Neural progenitor cell (in vitro differentiated cells): Measurements from ENCODE around the gene PLAC1. TPM values are rescaled to one million over a fixed set of nuclear protein-coding genes. Genes with fewer than 3 reads are reported as not detected.

Source experiments
- DNase-seq: peaks from one replicate; pipeline ENCODE4 v3.0.0-alpha.2; 2016; ENCODE audit warnings: low spot score
- H2AFZ ChIP-seq: fragments of 200-600 bp; sonication (generic); replicated peaks from 2 replicates; pipeline ENCODE4 v1.6.1; 2016; ENCODE audit warnings: antibody characterized with exemption
- H3F3A ChIP-seq: fragments of 200-600 bp; sonication (generic); 2 replicates; pipeline ENCODE4 v1.6.1; 2016; ENCODE audit warnings: antibody characterized with exemption, low read depth
- H3K27ac ChIP-seq: fragments of 200-600 bp; sonication (generic); 2 replicates; pipeline ENCODE4 v1.5.1; 2016; ENCODE audit warnings: mild to moderate bottlenecking
- H3K27me3 ChIP-seq: fragments of 200-600 bp; sonication (generic); 2 replicates; pipeline ENCODE4 v1.6.1; 2016; ENCODE audit warnings: mild to moderate bottlenecking, moderate library complexity
- H3K36me3 ChIP-seq: fragments of 200-600 bp; sonication (generic); 2 replicates; pipeline ENCODE4 v1.5.1; 2016
- H3K4me1 ChIP-seq: fragments of 200-600 bp; sonication (generic); 2 replicates; pipeline ENCODE4 v1.6.1; 2016; ENCODE audit warnings: mixed run types
- H3K4me2 ChIP-seq: fragments of 200-600 bp; sonication (generic); 2 replicates; pipeline ENCODE4 v1.6.1; 2016
- H3K4me3 ChIP-seq: fragments of 200-600 bp; sonication (generic); 2 replicates; pipeline ENCODE4 v1.5.1; 2016
- H3K79me2 ChIP-seq: fragments of 200-600 bp; sonication (generic); 2 replicates; pipeline ENCODE4 v1.6.1; 2016; ENCODE audit warnings: low read depth
- H3K9ac ChIP-seq: fragments of 200-600 bp; sonication (generic); 2 replicates; pipeline ENCODE4 v1.6.1; 2016
- H3K9me3 ChIP-seq: fragments of 200-600 bp; sonication (generic); 2 replicates; pipeline ENCODE4 v1.5.1; 2016; ENCODE audit warnings: low read depth
- H4K20me1 ChIP-seq: fragments of 200-600 bp; sonication (generic); 2 replicates; pipeline ENCODE4 v1.6.1; 2016; ENCODE audit warnings: low read depth
- H3K27ac Mint-ChIP-seq: 3 replicates; pipeline ENCODE4 v1.8.0; 2021; ENCODE audit warnings: mixed read lengths
- H3K27me3 Mint-ChIP-seq: 2 replicates; pipeline ENCODE4 v1.8.0; 2022; ENCODE audit warnings: low read depth, mild to moderate bottlenecking, inconsistent platforms, moderate library complexity, mixed read lengths; ENCODE audit not compliant: insufficient read depth
- H3K36me3 Mint-ChIP-seq: 3 replicates; pipeline ENCODE4 v1.8.0; 2021; ENCODE audit warnings: mixed read lengths
- H3K4me1 Mint-ChIP-seq: 3 replicates; pipeline ENCODE4 v1.8.0; 2021; ENCODE audit warnings: mixed read lengths
- H3K4me3 Mint-ChIP-seq: 3 replicates; pipeline ENCODE4 v1.8.0; 2021; ENCODE audit warnings: mild to moderate bottlenecking, moderate library complexity, mixed read lengths
- H3K9me3 Mint-ChIP-seq: 3 replicates; pipeline ENCODE4 v1.8.0; 2020; ENCODE audit warnings: mixed read lengths
- CTCF ChIP-seq: fragments of 200-600 bp; sonication (generic); IDR thresholded peaks from 2 replicates; pipeline ENCODE4 v1.5.1; 2017; ENCODE audit warnings: antibody characterized with exemption, mild to moderate bottlenecking
- EZH2 ChIP-seq: fragments of 200-600 bp; sonication (generic); IDR thresholded peaks from 2 replicates; pipeline ENCODE4 v1.6.1; 2017; ENCODE audit warnings: antibody characterized with exemption, mild to moderate bottlenecking, moderate library complexity
- EZH2phosphoT487 ChIP-seq: fragments of 200-600 bp; sonication (generic); IDR thresholded peaks from 2 replicates; pipeline ENCODE4 v1.6.1; 2017; ENCODE audit warnings: antibody characterized with exemption
- total RNA-seq: library from RNA; depleted of rRNA; stranded (reverse); fragments of >200 nt; gene quantifications from 2 replicates; pipeline ENCODE4 v1.2.3, GENCODE V29; 2015; ENCODE audit warnings: low replicate concordance

The PLAC1 gene
- total RNA-seq, 1 donor from 2014 or later = not detected

- Histone ChIP-seq H2AFZ (no peak overlapping the region), H3K4me3 (no peak overlapping the region), H3K27ac (no peak overlapping the region), H3K9me3 (peaks cover 6% of the 10 kb centered on the region), H3K4me2 (no peak overlapping the region), H3K9ac (no peak overlapping the region), H3K79me2 (no peaks in the 10 kb centered on the region), H4K20me1 (no peaks in the 10 kb centered on the region), H3K36me3 (no peaks in the 10 kb centered on the region), H3K4me1 (no peaks in the 10 kb centered on the region), H3F3A (no peaks in the 10 kb centered on the region), H3K27me3 (no peaks in the 10 kb centered on the region)
- TF ChIP-seq CTCF (no peak), EZH2 (no peak), EZH2phosphoT487 (no peak)
- Mint-ChIP-seq H3K4me3 (no peak overlapping the region), H3K4me1 (no peaks in the 10 kb centered on the region), H3K27ac (no peak overlapping the region), H3K9me3 (no peaks in the 10 kb centered on the region), H3K36me3 (no peaks in the 10 kb centered on the region), H3K27me3 (no peaks in the 10 kb centered on the region)
- no peak for DNase-seq
Measured at GRCh38 chrX:134685668-134686067, 27.4 kb upstream of the PLAC1 start.

- Mint-ChIP-seq H3K4me3 (no peak overlapping the region), H3K9me3 (no peaks in the 10 kb centered on the region), H3K36me3 (no peaks in the 10 kb centered on the region), H3K27ac (no peak overlapping the region), H3K27me3 (no peaks in the 10 kb centered on the region), H3K4me1 (no peaks in the 10 kb centered on the region)
- no peaks in the 10 kb centered on the region for H3K27me3 ChIP-seq
- H3F3A ChIP-seq = no peaks in the 10 kb centered on the region
- peaks cover 4% of the 10 kb centered on the region for H3K9me3 ChIP-seq
- no peak overlapping the region for H3K4me2 ChIP-seq
- no peaks in the 10 kb centered on the region for H3K36me3 ChIP-seq
- H3K4me1 ChIP-seq = no peaks in the 10 kb centered on the region
- TF ChIP-seq CTCF = no peak
- no peak for TF ChIP-seq EZH2
- TF ChIP-seq EZH2phosphoT487 = no peak
- no peak overlapping the region for H3K27ac ChIP-seq
- no peak for DNase-seq
- H2AFZ ChIP-seq = no peak overlapping the region
- no peaks in the 10 kb centered on the region for H3K79me2 ChIP-seq
- no peaks in the 10 kb centered on the region for H4K20me1 ChIP-seq
- no peak overlapping the region for H3K9ac ChIP-seq
- H3K4me3 ChIP-seq = no peak overlapping the region
Measured at GRCh38 chrX:134684956-134685355, 26.7 kb upstream of the PLAC1 start.

- H3K4me3 Mint-ChIP-seq = no peak overlapping the region
Measured at GRCh38 chrX:134683351-134684005, 25.2 kb upstream of the PLAC1 start.

More at GRCh38 chrX:134683351-134684005, 25.2 kb upstream of the PLAC1 start:
- DNase-seq = no peak
- Histone ChIP-seq H3K4me2 (no peak overlapping the region), H3K36me3 (no peaks in the 10 kb centered on the region), H3K27ac (no peak overlapping the region), H3K4me3 (no peak overlapping the region), H3K9ac (no peak overlapping the region), H3K4me1 (no peaks in the 10 kb centered on the region), H3F3A (no peaks in the 10 kb centered on the region), H3K27me3 (no peaks in the 10 kb centered on the region), H4K20me1 (no peaks in the 10 kb centered on the region), H3K9me3 (no peaks in the 10 kb centered on the region), H3K79me2 (no peaks in the 10 kb centered on the region), H2AFZ (no peak overlapping the region)
- Mint-ChIP-seq H3K27ac (no peak overlapping the region), H3K27me3 (no peaks in the 10 kb centered on the region), H3K4me1 (no peaks in the 10 kb centered on the region), H3K36me3 (no peaks in the 10 kb centered on the region), H3K9me3 (no peaks in the 10 kb centered on the region)
- no peak for TF ChIP-seq EZH2
- TF ChIP-seq CTCF = no peak
- TF ChIP-seq EZH2phosphoT487 = no peak
